Kidney tubule cell (primary cell): ENCODE data around the gene RBM45.
"Not testable (repeated sequence)": the region's sequence is repeated elsewhere in the genome, so short reads cannot be mapped to it uniquely, and the experiment has no call there.

Source experiments
- DNase-seq: peaks from one replicate; pipeline ENCODE4 v3.0.0-alpha.2; 2018; ENCODE audit warnings: low spot score

RBM45 gene

GRCh38 chr2:178108176-178108575 lies 4.1 kb upstream of the RBM45 start:
- no peak for DNase-seq

GRCh38 chr2:178109813-178110212 lies 2.4 kb upstream of the RBM45 start:
- peak; percentile 51 for DNase-seq

DNA sequence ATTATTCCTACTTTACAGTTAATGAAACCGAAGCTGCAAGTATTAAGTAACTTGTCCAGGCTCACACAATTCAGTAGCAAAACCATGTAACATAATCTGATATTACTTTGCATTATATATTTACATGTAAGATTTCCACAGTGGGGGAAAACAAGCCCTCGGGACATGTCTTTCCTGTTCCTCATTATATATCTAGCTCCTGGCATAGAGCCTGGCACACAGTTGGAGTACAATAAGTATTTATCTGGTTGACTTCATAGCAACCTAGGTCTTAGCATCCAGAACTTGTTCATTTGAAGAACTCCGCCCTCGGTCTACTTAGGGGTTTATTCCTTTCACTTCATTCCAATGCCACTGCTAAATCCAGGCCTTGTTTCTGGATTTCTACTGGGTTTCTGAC lies 1.6 kb upstream of the RBM45 start:
- no peak for DNase-seq

- no peak for DNase-seq
These were observed 494 bp upstream of the RBM45 start for GRCh38 chr2:178111743-178112142.

GRCh38 chr2:178114462-178114861 lies 2.2 kb downstream of the RBM45 start:
- no peak for DNase-seq

DNA sequence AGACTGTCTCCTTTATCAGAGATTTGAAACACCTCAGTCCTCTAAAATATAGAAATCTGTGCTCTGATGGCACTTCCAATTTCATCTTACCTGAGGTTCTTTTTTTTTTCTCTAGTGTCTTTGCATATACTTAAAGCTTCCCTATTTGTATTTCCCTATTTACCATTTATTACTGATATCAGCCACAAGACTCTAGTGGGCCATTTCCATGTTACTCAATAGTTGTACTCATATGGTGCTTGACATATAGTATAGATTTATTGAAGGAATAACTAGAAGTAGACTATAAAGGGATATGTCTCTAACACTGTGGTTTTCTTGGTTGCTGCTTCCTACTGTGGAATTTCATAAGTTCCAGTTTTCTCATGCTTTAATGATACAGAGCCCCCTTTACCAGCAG lies 3.0 kb downstream of the RBM45 start:
- no peak for DNase-seq

DNA sequence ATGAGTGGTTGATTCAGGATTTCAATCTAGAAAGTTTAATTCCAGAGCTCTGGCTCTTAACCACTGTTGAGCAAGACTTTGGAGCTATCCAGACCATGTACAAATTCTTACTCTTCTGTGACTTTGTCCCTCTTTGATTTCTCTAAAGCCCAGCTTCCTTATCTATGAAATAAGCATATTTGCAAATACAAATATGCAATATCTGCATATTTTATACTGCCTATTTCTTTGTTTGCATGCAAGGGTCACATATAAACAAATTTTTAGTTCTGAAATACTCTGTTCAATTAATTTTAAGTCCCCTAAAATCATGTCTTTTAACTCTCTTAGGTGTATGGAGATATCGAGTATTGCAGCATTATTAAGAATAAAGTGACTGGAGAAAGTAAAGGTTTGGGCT lies 5.5 kb downstream of the RBM45 start:
- DNase-seq = no peak

- DNase-seq = no peak
These were observed 7.1 kb downstream of the RBM45 start for GRCh38 chr2:178119179-178119922.

- no peak for DNase-seq
These were observed 10.9 kb downstream of the RBM45 start for GRCh38 chr2:178123163-178123562.

- DNase-seq = no peak
These were observed 12.9 kb downstream of the RBM45 start for GRCh38 chr2:178125125-178125524.

GRCh38 chr2:178125862-178126261 lies 13.6 kb downstream of the RBM45 start:
- DNase-seq = no peak

DNA sequence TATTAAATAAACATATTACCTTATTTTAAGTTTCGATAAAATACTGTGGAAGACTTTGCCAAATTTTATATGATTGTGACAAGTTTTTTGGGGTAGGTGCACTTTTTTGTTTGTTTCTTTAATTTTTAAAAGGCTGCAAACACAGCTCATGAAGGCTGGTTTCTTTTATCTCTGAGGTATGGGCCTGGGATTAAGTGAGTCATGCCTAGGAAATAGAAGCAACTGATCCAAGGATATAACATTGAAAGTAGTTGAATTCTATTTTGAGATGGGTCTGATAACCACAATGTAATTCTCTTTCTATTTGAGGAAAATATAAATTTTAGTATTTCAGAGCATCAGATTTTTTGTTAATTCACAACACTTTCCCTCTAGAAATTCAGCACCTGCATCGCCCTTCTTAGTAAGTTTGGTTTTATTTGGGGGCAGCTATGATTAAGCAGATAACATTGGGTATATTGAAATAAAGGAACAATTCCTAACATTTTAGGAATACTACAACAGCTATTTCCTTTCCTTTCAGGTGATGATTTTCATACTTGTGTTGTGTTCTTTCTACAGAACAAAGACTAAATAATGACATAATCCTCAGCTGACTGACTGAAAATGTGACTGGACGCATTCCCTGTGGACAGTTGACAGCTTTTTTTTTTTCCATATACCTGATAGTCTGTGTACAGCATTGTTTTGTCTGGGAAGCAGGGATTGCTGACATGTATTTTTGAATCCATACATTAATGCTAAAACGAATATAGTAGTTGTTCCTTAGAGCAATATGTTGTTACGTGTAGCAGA lies 16.8 kb downstream of the RBM45 start:
- no peak for DNase-seq

DNA sequence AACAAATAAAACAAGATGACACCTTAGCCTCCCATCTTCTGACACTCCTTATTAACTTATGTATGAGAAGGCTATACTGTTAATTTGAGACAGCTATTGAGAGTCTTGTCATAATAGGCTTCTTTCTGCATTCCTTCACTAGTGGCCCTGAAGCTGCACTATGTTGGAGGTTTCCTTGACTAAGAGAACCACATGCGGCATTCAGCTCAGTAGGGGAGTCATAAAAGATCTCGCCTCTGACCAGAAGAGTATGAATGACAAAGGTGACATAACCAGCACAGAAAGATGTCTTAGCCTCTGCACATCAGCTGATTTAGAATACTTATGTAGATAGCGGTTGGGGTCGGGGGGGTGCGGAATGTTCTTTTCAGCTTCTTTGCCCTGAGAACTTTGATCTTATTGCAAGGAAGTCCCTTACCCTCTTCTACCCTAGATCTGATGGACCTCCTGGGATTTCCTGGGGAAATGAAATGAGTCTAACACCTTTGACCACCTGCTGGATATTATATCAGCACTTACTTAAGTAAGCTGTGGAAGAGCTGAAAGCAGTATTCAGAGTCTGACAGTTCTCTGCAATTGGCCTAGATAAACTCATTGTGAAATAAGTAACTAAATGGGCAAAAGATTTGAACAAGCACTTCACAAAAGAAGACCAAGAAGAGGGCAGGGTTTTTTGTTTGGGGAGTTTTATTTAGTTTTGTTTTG lies 24.2 kb downstream of the RBM45 start:
- DNase-seq = no peak

DNA sequence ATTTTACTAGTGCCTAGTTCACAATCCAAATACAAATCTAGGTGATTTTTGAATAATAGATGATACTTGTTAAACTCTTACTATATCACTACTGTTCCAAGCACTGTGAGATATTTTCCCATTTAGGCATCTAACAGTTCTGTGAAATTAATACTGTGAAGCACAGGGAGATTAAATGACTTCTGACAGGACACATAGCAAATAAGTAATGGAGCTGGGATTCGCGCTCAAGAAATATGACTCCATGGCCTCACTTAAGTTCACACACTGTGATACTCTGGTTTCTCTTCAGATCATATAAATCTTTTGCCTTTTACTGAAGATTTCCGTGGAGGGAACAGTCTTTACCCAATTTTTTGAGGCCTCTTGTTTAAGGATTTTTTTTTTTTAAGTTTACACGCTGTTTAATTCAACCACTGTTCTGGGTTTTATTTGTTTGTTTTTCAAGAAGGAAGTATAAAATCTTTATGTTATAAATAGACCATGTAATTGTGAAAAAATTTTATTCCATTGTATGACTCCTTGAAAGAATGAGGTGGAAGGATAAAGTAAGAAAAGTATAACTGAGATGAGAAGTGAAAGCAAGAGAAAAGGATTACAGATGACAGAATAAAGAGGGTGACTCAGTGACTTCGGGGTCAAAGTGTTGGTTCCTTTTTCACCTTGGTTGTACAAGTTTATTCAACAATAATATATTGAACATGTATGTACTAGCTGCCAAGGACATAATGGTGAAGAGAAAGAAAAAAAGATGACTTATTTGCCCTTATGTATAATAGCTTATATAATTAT lies 30.2 kb downstream of the RBM45 start:
- no peak for DNase-seq

GRCh38 chr2:178143481-178143880 lies 31.2 kb downstream of the RBM45 start:
- DNase-seq = no peak

DNA sequence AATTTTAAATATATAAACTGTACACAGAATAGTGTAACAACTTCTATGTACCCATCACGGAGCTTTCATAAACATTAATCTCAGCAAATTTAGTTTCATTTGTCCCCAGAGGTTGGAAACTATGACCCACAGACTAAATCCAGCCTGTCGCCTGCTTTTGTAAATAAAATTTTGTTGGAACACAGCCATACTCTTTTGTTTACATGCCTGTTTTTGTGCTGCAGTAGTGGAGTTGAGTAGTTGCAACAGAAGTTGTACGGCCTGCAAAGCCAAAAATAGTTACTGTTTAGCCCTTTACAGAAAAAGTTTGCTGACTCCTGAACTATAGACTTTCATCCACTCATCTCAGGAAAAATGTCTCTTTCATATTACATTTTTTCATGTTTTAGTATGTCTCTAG lies 39.8 kb downstream of the RBM45 start:
- DNase-seq = no peak

- DNase-seq = no peak
These were observed 40.3 kb downstream of the RBM45 start for GRCh38 chr2:178152542-178152941.

- DNase-seq = no peak
These were observed 40.7 kb downstream of the RBM45 start for GRCh38 chr2:178152977-178153376.

DNA sequence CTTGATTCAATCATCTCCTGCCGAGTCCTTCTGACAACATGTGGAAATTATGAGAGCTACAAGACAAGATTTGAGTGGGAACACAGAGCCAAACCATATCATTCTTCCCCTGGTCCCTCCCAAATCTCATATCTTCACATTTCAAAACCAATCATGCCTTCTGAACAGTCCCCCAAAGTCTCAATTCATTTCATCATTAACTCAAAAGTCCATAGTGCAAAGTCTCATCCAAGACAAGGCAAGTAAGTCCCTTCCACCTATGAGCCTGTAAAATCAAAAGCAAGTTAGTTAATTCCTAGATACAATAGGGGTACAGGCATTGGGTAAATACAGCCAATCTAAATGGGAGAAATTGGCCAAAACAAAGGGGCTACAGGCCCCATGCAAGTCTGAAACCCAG lies 41.6 kb downstream of the RBM45 start:
- DNase-seq = not testable (repeated sequence)

GRCh38 chr2:178155524-178155923 lies 43.3 kb downstream of the RBM45 start:
- no peak for DNase-seq

- peak; percentile 76 for DNase-seq
These were observed 45.3 kb downstream of the RBM45 start for GRCh38 chr2:178157574-178157973.

GRCh38 chr2:178159966-178160365 lies 47.7 kb downstream of the RBM45 start:
- DNase-seq = no peak
